ENCODE data around the gene INPP5D.
A peak's percentile ranks its signal among the peaks of the same experiment; 100 is the strongest.
"Not testable (repeated sequence)": the region's sequence is repeated elsewhere in the genome, so short reads cannot be mapped to it uniquely, and the experiment has no call there.

INPP5D gene

GRCh38 chr2:233092432-233093165 is 32.5 kb downstream of the INPP5D start:
- no peak for DNase-seq (ENCODE audit: low read depth, low spot score)

GRCh38 chr2:233093166-233093448 is 33.0 kb downstream of the INPP5D start:
- DNase-seq (ENCODE audit: low read depth, low spot score), result no peak

- no peak for DNase-seq (ENCODE audit: low read depth, low spot score)
Observed at GRCh38 chr2:233093721-233094120, 33.6 kb downstream of the INPP5D start.

DNA sequence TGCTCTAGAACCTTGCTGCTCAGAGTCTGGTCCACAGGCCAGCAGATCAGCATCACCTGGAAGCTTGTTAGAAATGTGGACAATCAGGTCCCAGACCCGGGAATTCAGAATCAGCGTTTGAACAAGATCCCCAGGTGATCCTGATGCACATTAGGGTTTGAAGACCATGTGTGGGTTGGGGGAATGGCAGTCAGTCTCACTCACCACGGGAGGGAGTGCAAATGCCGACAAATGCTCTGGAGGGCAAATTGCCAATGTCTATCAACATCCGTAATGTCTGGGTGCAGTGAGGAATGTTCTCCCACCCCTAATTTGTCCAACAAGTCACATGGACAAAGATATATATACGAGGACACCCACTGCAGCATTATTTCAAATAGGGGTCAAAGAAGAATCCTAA is 34.5 kb downstream of the INPP5D start:
- DNase-seq (ENCODE audit: low read depth, low spot score), result no peak

DNA sequence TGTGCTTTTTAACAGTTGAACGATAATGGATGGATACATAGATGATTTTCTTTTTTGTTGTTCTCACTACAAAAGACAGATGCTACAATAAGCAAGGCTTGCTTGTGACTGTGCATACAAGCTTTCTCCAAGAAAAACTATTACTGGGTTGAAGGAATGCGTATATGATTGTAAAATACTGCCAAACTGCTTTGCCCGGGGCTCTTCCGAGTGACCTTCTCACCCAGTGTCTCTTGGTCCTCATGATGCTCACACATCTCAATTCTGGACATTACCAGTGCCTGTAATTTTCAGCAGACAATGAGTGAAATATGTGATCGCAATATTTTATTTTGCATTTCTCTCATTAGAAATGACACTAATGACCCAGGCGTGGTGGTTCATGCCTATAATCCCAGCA is 35.9 kb downstream of the INPP5D start:
- DNase-seq (ENCODE audit: low read depth, low spot score), result no peak

DNA sequence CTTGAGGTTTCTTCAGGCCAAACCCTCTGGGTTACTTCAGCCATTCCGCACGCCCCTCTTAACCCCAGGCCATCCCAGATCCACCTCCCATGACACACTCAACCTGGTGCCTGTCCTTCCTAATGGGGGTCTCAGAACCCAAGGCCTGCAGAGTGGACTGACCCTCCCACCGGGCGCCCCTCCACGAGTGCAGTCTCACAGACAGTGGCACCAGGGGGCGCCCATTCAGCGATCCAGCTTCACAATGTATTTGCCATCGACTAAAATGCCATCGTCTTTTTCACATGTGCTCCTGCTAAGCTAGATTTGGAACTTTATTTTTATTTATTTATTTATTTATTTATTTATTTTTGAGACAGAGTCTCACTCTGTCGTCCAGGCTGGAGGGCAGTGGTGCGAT is 38.5 kb downstream of the INPP5D start:
- no peak for DNase-seq (ENCODE audit: low read depth, low spot score)

- not testable (repeated sequence) for DNase-seq (ENCODE audit: low read depth, low spot score)
Observed at GRCh38 chr2:233099820-233100191, 39.7 kb downstream of the INPP5D start.

DNA sequence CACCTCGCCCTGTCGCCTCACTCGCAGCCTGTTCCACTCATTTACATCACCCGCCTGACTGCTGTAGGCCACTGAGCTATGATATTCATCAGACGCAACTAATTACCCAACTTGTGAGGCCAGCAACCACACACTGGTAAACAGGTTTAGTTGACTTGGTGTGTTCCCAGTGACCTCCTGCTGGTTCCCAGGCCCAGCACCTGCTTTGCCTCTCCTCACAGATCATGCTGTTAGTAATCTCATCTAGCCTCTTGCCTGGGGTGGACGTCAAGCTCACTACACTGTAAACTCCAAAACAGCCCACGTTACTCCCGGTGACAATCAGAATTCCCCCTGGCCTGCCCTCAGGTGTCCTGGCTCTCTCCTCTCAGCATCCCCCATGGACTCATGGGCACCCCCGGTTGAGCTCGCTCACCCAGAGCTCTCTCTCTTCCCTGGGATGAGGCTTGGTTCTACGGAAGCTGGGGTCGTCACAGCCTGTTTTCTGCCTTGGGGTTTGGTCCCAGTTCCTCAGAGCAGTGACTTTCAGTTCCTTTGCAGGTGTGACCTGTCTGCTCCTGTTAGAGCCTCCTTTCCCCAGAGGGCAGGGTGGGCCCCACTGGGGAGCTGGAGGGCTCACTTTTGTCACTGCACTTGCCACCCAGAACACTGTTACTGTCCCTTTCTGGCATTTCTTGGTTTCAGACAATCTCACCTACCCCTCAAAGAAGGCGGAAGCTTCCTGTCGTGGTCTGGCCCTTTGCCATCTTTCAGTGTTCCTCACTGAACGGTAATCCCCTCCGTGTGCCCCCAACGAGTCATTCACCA is 40.3 kb downstream of the INPP5D start:
- DNase-seq (ENCODE audit: low read depth, low spot score), result no peak

GRCh38 chr2:233101141-233101540 is 41.0 kb downstream of the INPP5D start:
- DNase-seq (ENCODE audit: low read depth, low spot score), result no peak

- no peak for DNase-seq (ENCODE audit: low read depth, low spot score)
Observed at GRCh38 chr2:233101816-233102215, 41.7 kb downstream of the INPP5D start.

- no peak for DNase-seq (ENCODE audit: low read depth, low spot score)
Observed at GRCh38 chr2:233105156-233105895, 45.2 kb downstream of the INPP5D start.

DNA sequence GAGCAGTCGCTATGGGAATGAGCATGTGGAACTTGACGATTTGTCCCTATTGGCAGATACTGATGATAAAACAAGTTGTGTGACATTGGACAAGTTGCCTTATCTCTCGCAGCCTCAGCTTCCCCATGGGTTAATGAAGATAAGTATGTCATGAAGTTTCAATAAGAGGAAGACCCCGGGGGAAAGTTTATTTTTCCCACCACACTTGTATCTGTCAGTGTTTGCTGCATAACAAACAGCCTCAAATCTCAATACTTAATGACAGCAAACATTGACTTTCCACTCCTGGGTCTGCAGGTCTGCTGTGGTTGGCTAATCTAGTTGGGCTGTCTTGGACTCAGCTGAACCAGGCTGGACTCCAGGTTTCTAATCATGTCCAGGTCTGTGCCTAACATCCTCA is 45.8 kb downstream of the INPP5D start:
- DNase-seq (ENCODE audit: low read depth, low spot score), result no peak

GRCh38 chr2:233107011-233107410 is 46.9 kb downstream of the INPP5D start:
- DNase-seq (ENCODE audit: low read depth, low spot score), result no peak

GRCh38 chr2:233107831-233108300 is 47.7 kb downstream of the INPP5D start:
- DNase-seq (ENCODE audit: low read depth, low spot score), result peak; percentile 38

- no peak for DNase-seq (ENCODE audit: low read depth, low spot score)
Observed at GRCh38 chr2:233108611-233109490, 48.7 kb downstream of the INPP5D start.

DNA sequence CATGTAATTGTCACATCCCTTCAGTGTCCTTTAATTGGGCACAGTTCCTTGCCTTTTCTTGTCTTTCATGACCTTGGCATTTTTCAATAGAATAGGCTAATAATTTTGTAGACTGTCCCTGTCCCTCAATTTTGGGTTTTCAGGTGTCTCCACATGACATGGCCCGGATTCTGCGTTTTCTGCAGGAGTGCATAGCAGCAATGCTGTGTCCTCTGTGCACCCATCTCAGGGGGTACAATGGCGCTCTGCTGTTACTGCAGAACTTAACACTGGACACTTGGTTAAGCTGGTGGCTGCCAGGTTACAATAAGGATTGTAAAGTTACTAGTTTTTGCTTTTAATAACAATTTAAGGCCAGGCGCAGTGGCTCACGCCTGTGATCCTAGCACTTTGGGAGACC is 51.3 kb downstream of the INPP5D start:
- DNase-seq (ENCODE audit: low read depth, low spot score), result no peak

DNA sequence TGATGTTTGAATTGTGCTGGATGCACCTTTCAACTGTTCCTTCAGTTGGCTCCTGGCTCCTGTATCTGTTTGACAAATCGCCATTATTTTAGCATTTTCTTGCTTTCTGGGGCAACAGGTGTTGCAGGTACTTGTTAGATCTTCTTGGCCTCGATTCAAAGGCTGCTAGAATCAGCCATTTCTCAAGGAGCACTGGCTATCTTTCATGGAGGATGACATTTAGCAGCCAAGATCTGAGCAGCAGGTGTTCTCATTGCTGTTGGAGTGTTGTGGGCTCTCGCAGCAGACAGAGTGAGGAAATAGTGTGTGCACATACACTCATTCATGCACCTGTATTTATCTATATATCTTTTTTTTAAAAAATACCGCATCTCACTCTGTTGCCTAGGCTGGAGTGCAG is 52.2 kb downstream of the INPP5D start:
- DNase-seq (ENCODE audit: low read depth, low spot score), result no peak

GRCh38 chr2:233112776-233113452 is 52.8 kb downstream of the INPP5D start:
- no peak for DNase-seq (ENCODE audit: low read depth, low spot score)

- no peak for DNase-seq (ENCODE audit: low read depth, low spot score)
Observed at GRCh38 chr2:233114421-233114861, 54.3 kb downstream of the INPP5D start.

DNA sequence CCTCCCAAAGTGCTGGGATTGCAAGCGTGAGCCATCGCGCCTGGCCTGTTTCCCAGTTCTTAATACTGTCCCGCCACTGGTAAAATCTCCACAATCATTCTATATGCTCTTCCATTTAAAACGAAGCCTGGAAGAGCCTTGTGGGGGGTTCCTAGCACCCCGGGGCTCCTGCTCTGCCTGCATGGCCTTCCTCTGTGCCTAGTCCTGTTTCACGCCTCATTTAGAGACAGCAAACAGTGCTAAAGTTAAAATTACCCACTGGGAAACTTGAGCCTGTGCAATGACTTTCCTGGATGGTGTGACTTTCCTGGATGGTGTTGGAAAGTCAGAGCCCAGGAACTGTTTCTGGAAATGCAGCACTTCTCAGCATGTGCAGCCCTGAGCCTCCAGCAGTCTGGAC is 55.0 kb downstream of the INPP5D start:
- no peak for DNase-seq (ENCODE audit: low read depth, low spot score)

GRCh38 chr2:233115741-233116140 is 55.6 kb downstream of the INPP5D start:
- peak; percentile 20 for DNase-seq (ENCODE audit: low read depth, low spot score)

All from astrocyte of the hippocampus (primary cell).